SK-N-SH (cell line): ENCODE results near the gene CDH22. TPM values are rescaled to one million over a fixed set of nuclear protein-coding genes. Genes with fewer than 3 reads are reported as not detected.

Experiments used
- CTCF ChIA-PET: fragments of 300-600, 350-600 bp; formaldehyde crosslinking; extraction: SDS; loops from one replicate; lab custom pipeline; 2021; lab: Yijun Ruan, JAX
- POLR2A ChIA-PET: fragments of 350-600 bp; sonication (Branson Sonifier 250); formaldehyde crosslinking; extraction: SDS; loops from one replicate; lab custom pipeline; 2020; ENCODE audit warnings: antibody characterized with exemption, inconsistent platforms; lab: Yijun Ruan, JAX
- DNase-seq: peaks from one replicate; pipeline ENCODE4 v3.0.0; 2012
- H2AFZ ChIP-seq: fragments of 200-600 bp; sonication (generic); 2 replicates; pipeline ENCODE4 v1.8.1; 2016; ENCODE audit warnings: antibody characterized with exemption, mild to moderate bottlenecking, low read depth
- H3F3A ChIP-seq: fragments of 200-600 bp; sonication (generic); replicated peaks from 2 replicates; pipeline ENCODE3; 2016; ENCODE audit warnings: antibody characterized with exemption, mild to moderate bottlenecking; ENCODE audit not compliant: insufficient read depth
- H3K27ac ChIP-seq, 2 experiments: fragments of 200-500 bp in 1 of 2; fragments of 200-600 bp in 1 of 2; sonication (Bioruptor generic) in 1 of 2; sonication (generic), shearing (Covaris generic) in 1 of 2; 2 replicates each; pipeline versions ENCODE4 v1.5.1 to v1.6.1; 2014 to 2016; ENCODE audit warnings: low read depth in 2 of 2, inconsistent platforms in 1 of 2, low read length in 1 of 2, mild to moderate bottlenecking in 1 of 2, mixed read lengths in 1 of 2
- H3K27me3 ChIP-seq: fragments of 200-600 bp; sonication (generic), shearing (Covaris generic); 2 replicates; pipeline ENCODE4 v1.6.1; 2016; ENCODE audit warnings: mixed run types; ENCODE audit not compliant: insufficient read depth
- H3K36me3 ChIP-seq, 2 experiments: fragments of 200-500 bp in 1 of 2; fragments of 200-600 bp in 1 of 2; sonication (Bioruptor generic) in 1 of 2; sonication (generic) in 1 of 2; replicated peaks in 1 of 2; 2 replicates each; pipeline versions ENCODE3 to v1.5.1; 2014 to 2016; ENCODE audit warnings: low read length in 1 of 2, mild to moderate bottlenecking in 1 of 2; ENCODE audit not compliant: insufficient read depth in 2 of 2, control insufficient read depth in 1 of 2
- H3K4me1 ChIP-seq, 2 experiments: fragments of 200-500 bp in 1 of 2; fragments of 200-600 bp in 1 of 2; sonication (Bioruptor generic) in 1 of 2; sonication (generic), shearing (Covaris generic) in 1 of 2; 2 replicates each; pipeline versions ENCODE4 v1.5.1 to v1.6.1; 2014 to 2016; ENCODE audit warnings: low read depth in 1 of 2, low read length in 1 of 2, mixed run types in 1 of 2; ENCODE audit not compliant: insufficient read depth in 2 of 2, control insufficient read depth in 1 of 2
- H3K4me2 ChIP-seq: fragments of 200-600 bp; sonication (generic), shearing (Covaris generic); 2 replicates; pipeline ENCODE4 v1.6.1; 2017; ENCODE audit warnings: mixed run types
- H3K4me3 ChIP-seq, 2 experiments: fragments of 200-500 bp in 1 of 2; fragments of 200-600 bp in 1 of 2; sonication (Bioruptor generic) in 1 of 2; sonication (generic), shearing (Covaris generic) in 1 of 2; 2 replicates each; pipeline versions ENCODE4 v1.5.1 to v1.8.1; 2014 to 2016; ENCODE audit warnings: low read depth in 2 of 2, inconsistent platforms in 1 of 2, low read length in 1 of 2, mild to moderate bottlenecking in 1 of 2, mixed read lengths in 1 of 2, moderate library complexity in 1 of 2
- H3K79me2 ChIP-seq: fragments of 200-600 bp; sonication (generic); 2 replicates; pipeline ENCODE4 v1.8.1; 2017; ENCODE audit warnings: mild to moderate bottlenecking; ENCODE audit not compliant: insufficient read depth
- H3K9ac ChIP-seq: fragments of 200-600 bp; sonication (generic); 2 replicates; pipeline ENCODE4 v1.6.1; 2017; ENCODE audit warnings: mixed run types
- H3K9me2 ChIP-seq: fragments of 200-600 bp; sonication (generic); 2 replicates; pipeline ENCODE4 v1.6.1; 2017; ENCODE audit warnings: mixed run types
- H3K9me3 ChIP-seq: fragments of 200-600 bp; sonication (generic); 2 replicates; pipeline ENCODE4 v1.6.1; 2017; ENCODE audit warnings: mixed run types, mild to moderate bottlenecking, moderate library complexity
- H4K20me1 ChIP-seq: fragments of 200-600 bp; sonication (generic); 2 replicates; pipeline ENCODE4 v1.6.1; 2017; ENCODE audit warnings: mild to moderate bottlenecking, mixed run types; ENCODE audit not compliant: insufficient read depth
- CHD2 ChIP-seq: fragments of 150-350 bp; IDR thresholded peaks from 2 replicates; pipeline ENCODE4 v1.6.1; 2018; ENCODE audit warnings: low read length; ENCODE audit not compliant: partially characterized antibody
- CTCF ChIP-seq: fragments of 200-600 bp; sonication (generic); IDR thresholded peaks from 2 replicates; pipeline ENCODE4 v1.6.1; 2017; ENCODE audit warnings: antibody characterized with exemption, mild to moderate bottlenecking, moderate library complexity
- ELF1 ChIP-seq: IDR thresholded peaks from 2 replicates; pipeline ENCODE4 v1.4.0; 2012
- EZH2phosphoT487 ChIP-seq: fragments of 200-600 bp; sonication (generic); IDR thresholded peaks from 2 replicates; pipeline ENCODE4 v1.6.1; 2017; ENCODE audit warnings: low read depth, mixed run types, mild to moderate bottlenecking, antibody characterized with exemption, moderate library complexity, borderline replicate concordance
- FOXJ3 ChIP-seq: sonication (generic); formaldehyde crosslinking; IDR thresholded peaks from 2 replicates; pipeline ENCODE4 v1.5.1; 2020; ENCODE audit warnings: mild to moderate bottlenecking, missing genetic modification reagents
- GABPA ChIP-seq: IDR thresholded peaks from 2 replicates; pipeline ENCODE4 v1.4.0; 2012; ENCODE audit warnings: low read depth, mild to moderate bottlenecking
- IRF3 ChIP-seq: fragments of 150-350 bp; IDR thresholded peaks from 2 replicates; pipeline ENCODE4 v1.6.1; 2016; ENCODE audit warnings: mild to moderate bottlenecking, low read depth, low read length
- NFIC ChIP-seq: IDR thresholded peaks from 2 replicates; pipeline ENCODE4 v1.4.0; 2012; ENCODE audit warnings: borderline replicate concordance
- PBX3 ChIP-seq: IDR thresholded peaks from 2 replicates; pipeline ENCODE4; 2012
- POLR2AphosphoS5 ChIP-seq: IDR thresholded peaks from 2 replicates; pipeline ENCODE4 v1.6.1; 2012; ENCODE audit warnings: low read depth, low read length
- REST ChIP-seq: IDR thresholded peaks from 2 replicates; pipeline ENCODE4 v1.6.1; 2012; ENCODE audit warnings: mild to moderate bottlenecking, low read depth, low read length, moderate library complexity
- SIN3A ChIP-seq: IDR thresholded peaks from 2 replicates; pipeline ENCODE4 v1.6.1; 2012; ENCODE audit warnings: low read depth, mild to moderate bottlenecking, low read length, moderate library complexity, borderline replicate concordance
- SMC3 ChIP-seq: IDR thresholded peaks from 2 replicates; pipeline ENCODE4 v1.6.1; 2012; ENCODE audit warnings: low read depth, low read length, improper control_type of control experiment
- TAF1 ChIP-seq: IDR thresholded peaks from 2 replicates; pipeline ENCODE4 v1.6.1; 2012; ENCODE audit warnings: low read depth, mild to moderate bottlenecking, low read length, moderate library complexity, borderline replicate concordance
- ZBTB33 ChIP-seq: IDR thresholded peaks from 2 replicates; pipeline ENCODE4 v1.4.0; 2012; ENCODE audit warnings: low read depth, borderline replicate concordance
- WGBS: methylation state at CpG from one replicate; pipeline ENCODE4 v1.1.6; 2017; ENCODE audit warnings: low lambda C conversion rate; 5-methylcytosine and 5-hydroxymethylcytosine counted together
- polyA plus RNA-seq, 3 experiments: library from polyadenylated mRNA; depleted of rRNA; stranded (reverse); fragments of >200 nt; gene quantifications; 2 replicates each; pipeline ENCODE4 v1.2.3, GENCODE V29; 2012

The CDH22 gene
- polyA plus RNA-seq, 1 of the 3 experiments (the other 2 are of a cell fraction), result not detected

- no peaks in the 10 kb centered on the region for H4K20me1 ChIP-seq
- no peak for TF ChIP-seq SMC3
- TF ChIP-seq SIN3A, result no peak
- no peak for TF ChIP-seq ELF1
- TF ChIP-seq TAF1, result no peak
- no peak for TF ChIP-seq NFIC
- TF ChIP-seq REST, result no peak
- TF ChIP-seq PBX3, result no peak
- no peak for TF ChIP-seq ZBTB33
- no peak for TF ChIP-seq IRF3
- TF ChIP-seq CTCF, result no peak
- no peak for TF ChIP-seq EZH2phosphoT487
- TF ChIP-seq POLR2AphosphoS5, result no peak
- TF ChIP-seq CHD2, result no peak
- no peak for TF ChIP-seq GABPA
- TF ChIP-seq FOXJ3 (CRISPR knock-in tag), result no peak
- TF ChIP-seq, all 33 proteins: peak for 0
- no peaks in the 10 kb centered on the region for H3K9me2 ChIP-seq
- CTCF ChIA-PET, result interaction anchor here (0.9 to 8.1 kb wide), 21 partner anchors 12 to 305 kb away, joined by 3 to 347 read pairs (median 8); partner anchors contain the start of gene CDH22
- peaks cover 0 to 9% of the 10 kb centered on the region in 2 experiments; a peak in 1 of 4 replicates for H3K4me1 ChIP-seq
- no peaks in the 10 kb centered on the region for H3K79me2 ChIP-seq
- no peak overlapping the region for H3K4me2 ChIP-seq
- POLR2A ChIA-PET, result no interaction called here
- peaks cover 30% of the 10 kb centered on the region; the same call in 1 of the 2 replicates for H3K27me3 ChIP-seq
- H3K36me3 ChIP-seq, result no peaks in the 10 kb centered on the region
- no peaks in the 10 kb centered on the region for H3F3A ChIP-seq
- no peaks in the 10 kb centered on the region for H3K9me3 ChIP-seq
- H3K27ac ChIP-seq, result no peak overlapping the region
- H3K4me3 ChIP-seq, result no peak overlapping the region
- WGBS, result 62% methylated on average over 11 of the region's 11 CpGs
- no peak overlapping the region for H3K9ac ChIP-seq
- no peak overlapping the region for H2AFZ ChIP-seq
- no peak for DNase-seq
Measured at GRCh38 chr20:46127396-46128010, 180.8 kb downstream of the CDH22 start.
